Naive thymus-derived CD4-positive, alpha-beta T cell (primary cell): ENCODE results near the gene PRSS36. TPM values are rescaled to one million over a fixed set of nuclear protein-coding genes. Genes with fewer than 3 reads are reported as not detected.

Source experiments
- ATAC-seq: fragments of 150-1000 bp; cut with Tn5 transposase; 2 replicates; pipeline ENCODE4 v1.10.0; 2021; ENCODE audit warnings: mild to moderate bottlenecking, moderate library complexity
- CTCF ChIA-PET: fragments of 350-600 bp; sonication (Branson Sonifier 250); formaldehyde crosslinking; loops from one replicate; lab custom pipeline; 2021; ENCODE audit warnings: antibody characterized with exemption; lab: Charles Lee
- POLR2A ChIA-PET: fragments of 350-600 bp; sonication (Branson Sonifier 250); formaldehyde crosslinking; loops from one replicate; lab custom pipeline; 2021; ENCODE audit warnings: antibody characterized with exemption, inconsistent platforms; lab: Charles Lee
- DNase-seq, 9 donors: peaks; one replicate each; pipeline versions ENCODE4 v3.0.0 to v3.0.0-alpha.2; 2020 to 2022; ENCODE audit warnings: mixed read lengths in 1 of 9
- H3K27ac ChIP-seq: one replicate; pipeline ENCODE4 v1.7.0; 2013; ENCODE audit warnings: mild to moderate bottlenecking, low read depth, low read length, moderate library complexity
- H3K27me3 ChIP-seq, 2 donors: one replicate each; pipeline ENCODE4 v1.7.0; 2013; ENCODE audit warnings: low read length in 2 of 2, mild to moderate bottlenecking in 2 of 2, moderate library complexity in 2 of 2; ENCODE audit not compliant: control insufficient read depth in 2 of 2, insufficient read depth in 2 of 2
- H3K36me3 ChIP-seq, 3 experiments: 1 replicate in 2 of 3; 2 replicates in 1 of 3; pipeline ENCODE4 v1.7.0; 2013; ENCODE audit warnings: low read length in 3 of 3, mild to moderate bottlenecking in 3 of 3, moderate library complexity in 1 of 3; ENCODE audit not compliant: insufficient read depth in 3 of 3, control insufficient read depth in 2 of 3
- H3K4me1 ChIP-seq, 2 donors: one replicate each; pipeline ENCODE4 v1.7.0; 2013; ENCODE audit warnings: low read length in 2 of 2, mild to moderate bottlenecking in 2 of 2, moderate library complexity in 1 of 2; ENCODE audit not compliant: control insufficient read depth in 2 of 2, insufficient read depth in 2 of 2
- H3K4me3 ChIP-seq: 2 replicates; pipeline ENCODE4 v1.7.0; 2013; ENCODE audit warnings: mild to moderate bottlenecking, low read length
- H3K9me3 ChIP-seq, 3 experiments: 1 replicate in 2 of 3; 2 replicates in 1 of 3; pipeline ENCODE4 v1.7.0; 2013; ENCODE audit warnings: low read length in 3 of 3; ENCODE audit not compliant: control insufficient read depth in 2 of 3
- H3K27ac Mint-ChIP-seq, 9 donors: one replicate each; pipeline ENCODE4 v1.8.0; 2020 to 2022; ENCODE audit warnings: mixed read lengths in 9 of 9, mild to moderate bottlenecking in 8 of 9, moderate library complexity in 5 of 9, inconsistent platforms in 2 of 9
- H3K27me3 Mint-ChIP-seq, 5 donors: one replicate each; pipeline ENCODE4 v1.8.0; 2021 to 2022; ENCODE audit warnings: mixed read lengths in 5 of 5, mild to moderate bottlenecking in 1 of 5
- H3K36me3 Mint-ChIP-seq, 5 donors: one replicate each; pipeline ENCODE4 v1.8.0; 2020 to 2022; ENCODE audit warnings: mixed read lengths in 5 of 5, mild to moderate bottlenecking in 3 of 5, inconsistent platforms in 1 of 5
- H3K4me1 Mint-ChIP-seq, 7 donors: one replicate each; pipeline ENCODE4 v1.8.0; 2020 to 2022; ENCODE audit warnings: mixed read lengths in 7 of 7, mild to moderate bottlenecking in 3 of 7, inconsistent platforms in 1 of 7
- H3K4me3 Mint-ChIP-seq, 10 donors: one replicate each; pipeline ENCODE4 v1.8.0; 2020 to 2022; ENCODE audit warnings: mild to moderate bottlenecking in 10 of 10, mixed read lengths in 10 of 10, moderate library complexity in 6 of 10, inconsistent platforms in 2 of 10
- H3K9me3 Mint-ChIP-seq, 11 donors: one replicate each; pipeline ENCODE4 v1.8.0; 2020 to 2022; ENCODE audit warnings: mixed read lengths in 11 of 11, mild to moderate bottlenecking in 4 of 11, inconsistent platforms in 1 of 11, moderate library complexity in 1 of 11
- intact Hi-C, 2 donors: fragments of 100-400 bp; cut with micrococcal nuclease; formaldehyde crosslinking; loops; one replicate each; pipeline ENCODE4 v1.15.1; 2023
- polyA plus RNA-seq, 2 donors: library from polyadenylated mRNA; unstranded; fragments of 300-500 nt; fragmentation: Illumina TruSeq; gene quantifications; one replicate each; pipeline ENCODE4 v1.2.3, GENCODE V29; 2021
- total RNA-seq, 6 experiments: library from RNA in 5 of 6; stranded (reverse) in 5 of 6; gene quantifications; 1 replicate in 5 of 6; 2 replicates in 1 of 6; pipeline ENCODE4 v1.2.3 and lab custom pipeline; 2021 to 2026

The PRSS36 gene
- total and polyA plus RNA-seq, 7 experiments from 2014 or later, result 0.13 to 2.9 (median 1.2) TPM

DNA sequence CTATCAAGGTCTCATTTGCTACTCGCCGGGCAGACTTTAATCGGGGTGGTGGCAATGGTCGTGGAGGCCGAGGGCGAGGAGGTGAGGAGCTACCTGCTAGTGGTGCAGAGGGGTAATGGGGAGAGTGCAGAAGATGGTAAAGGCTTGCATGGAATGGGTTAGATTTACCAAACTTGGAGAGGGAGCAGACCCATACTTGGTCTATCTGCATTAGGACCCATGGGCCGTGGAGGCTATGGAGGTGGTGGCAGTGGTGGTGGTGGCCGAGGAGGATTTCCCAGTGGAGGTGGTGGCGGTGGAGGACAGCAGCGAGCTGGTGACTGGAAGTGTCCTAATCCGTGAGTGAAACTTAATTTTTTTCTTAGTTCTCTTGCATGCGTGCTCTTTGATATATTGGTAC is 40.2 kb upstream of the PRSS36 start:
- Mint-ChIP-seq H3K36me3 (peaks cover 42 to 83% (median 72%) of the 10 kb centered on the region in 5 donors), H3K9me3 (peaks cover 0 to 5% (median 0%) of the 10 kb centered on the region in 11 donors), H3K4me1 (peaks cover 55 to 85% (median 78%) of the 10 kb centered on the region in 7 donors), H3K27me3 (no peaks in the 10 kb centered on the region), H3K27ac (peak overlapping the region; percentile 23 to 84 (median 70)), H3K4me3 (peak overlapping the region in 3 of 10 donors; percentile 15 to 59 (median 27))
- CTCF ChIA-PET, result interaction anchor here (1.3 kb wide), 1 partner anchor 13 kb away, joined by 3 read pairs; no protein-coding TSS in a partner anchor
- no peaks in the 10 kb centered on the region for H3K9me3 ChIP-seq
- H3K4me1 ChIP-seq, result peaks cover 25 to 37% of the 10 kb centered on the region in 2 donors
- POLR2A ChIA-PET, result interaction anchor here (0.6 to 2.6 kb wide), 8 partner anchors 10 to 263 kb away, joined by 3 to 26 read pairs (median 4); partner anchors contain the start of genes FUS and PYCARD
- intact Hi-C loops, result no loop called here
- DNase-seq (no peak), ATAC-seq (no peak)
- peaks cover 71 to 100% (median 88%) of the 10 kb centered on the region in 3 experiments for H3K36me3 ChIP-seq
- H3K4me3 ChIP-seq, result no peak overlapping the region
- no peak overlapping the region for H3K27ac ChIP-seq
- H3K27me3 ChIP-seq, result no peaks in the 10 kb centered on the region

DNA sequence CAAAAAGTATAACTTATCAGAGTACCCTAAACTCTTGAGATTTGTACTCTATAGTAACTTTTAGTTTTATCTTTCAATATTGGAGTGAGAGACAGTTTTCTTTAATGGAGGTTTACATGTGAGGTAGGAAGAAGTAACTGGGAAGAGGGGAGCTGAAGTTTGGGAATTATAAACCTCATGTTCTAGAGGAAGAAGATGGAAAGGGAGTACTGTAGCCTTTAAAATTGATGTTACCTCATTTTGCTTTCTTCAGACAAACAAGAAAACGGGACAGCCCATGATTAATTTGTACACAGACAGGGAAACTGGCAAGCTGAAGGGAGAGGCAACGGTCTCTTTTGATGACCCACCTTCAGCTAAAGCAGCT is 39.5 kb upstream of the PRSS36 start:
- H3K9me3 Mint-ChIP-seq, result peaks cover 0 to 8% (median 0%) of the 10 kb centered on the region in 11 donors
- peak overlapping the region in 3 of 10 donors; percentile 3 to 35 (median 30) for H3K4me3 Mint-ChIP-seq
- Histone ChIP-seq H3K27ac (no peak overlapping the region), H3K4me1 (peaks cover 26 to 43% of the 10 kb centered on the region in 2 donors), H3K9me3 (no peaks in the 10 kb centered on the region), H3K4me3 (no peak overlapping the region), H3K27me3 (no peaks in the 10 kb centered on the region), H3K36me3 (peaks cover 73 to 100% (median 83%) of the 10 kb centered on the region in 3 experiments)
- ChIA-PET POLR2A (interaction anchor here (0.6 to 2.6 kb wide), 7 partner anchors 10 to 264 kb away, joined by 3 to 26 read pairs (median 3); partner anchors contain the start of genes FUS and PYCARD), CTCF (interaction anchor here (1.3 kb wide), 1 partner anchor 12 kb away, joined by 3 read pairs; no protein-coding TSS in a partner anchor)
- H3K36me3 Mint-ChIP-seq, result peaks cover 42 to 85% (median 74%) of the 10 kb centered on the region in 5 donors
- DNase-seq, result no peak
- H3K4me1 Mint-ChIP-seq, result peaks cover 60 to 87% (median 81%) of the 10 kb centered on the region in 7 donors
- no peaks in the 10 kb centered on the region for H3K27me3 Mint-ChIP-seq
- H3K27ac Mint-ChIP-seq, result peak overlapping the region; percentile 11 to 89 (median 72)
- ATAC-seq, result no peak
- intact Hi-C loops, result loop anchor here in 1 of 2 donors (10.0 kb wide), 1 partner anchor 525 kb away; a partner anchor contains a TSS

DNA sequence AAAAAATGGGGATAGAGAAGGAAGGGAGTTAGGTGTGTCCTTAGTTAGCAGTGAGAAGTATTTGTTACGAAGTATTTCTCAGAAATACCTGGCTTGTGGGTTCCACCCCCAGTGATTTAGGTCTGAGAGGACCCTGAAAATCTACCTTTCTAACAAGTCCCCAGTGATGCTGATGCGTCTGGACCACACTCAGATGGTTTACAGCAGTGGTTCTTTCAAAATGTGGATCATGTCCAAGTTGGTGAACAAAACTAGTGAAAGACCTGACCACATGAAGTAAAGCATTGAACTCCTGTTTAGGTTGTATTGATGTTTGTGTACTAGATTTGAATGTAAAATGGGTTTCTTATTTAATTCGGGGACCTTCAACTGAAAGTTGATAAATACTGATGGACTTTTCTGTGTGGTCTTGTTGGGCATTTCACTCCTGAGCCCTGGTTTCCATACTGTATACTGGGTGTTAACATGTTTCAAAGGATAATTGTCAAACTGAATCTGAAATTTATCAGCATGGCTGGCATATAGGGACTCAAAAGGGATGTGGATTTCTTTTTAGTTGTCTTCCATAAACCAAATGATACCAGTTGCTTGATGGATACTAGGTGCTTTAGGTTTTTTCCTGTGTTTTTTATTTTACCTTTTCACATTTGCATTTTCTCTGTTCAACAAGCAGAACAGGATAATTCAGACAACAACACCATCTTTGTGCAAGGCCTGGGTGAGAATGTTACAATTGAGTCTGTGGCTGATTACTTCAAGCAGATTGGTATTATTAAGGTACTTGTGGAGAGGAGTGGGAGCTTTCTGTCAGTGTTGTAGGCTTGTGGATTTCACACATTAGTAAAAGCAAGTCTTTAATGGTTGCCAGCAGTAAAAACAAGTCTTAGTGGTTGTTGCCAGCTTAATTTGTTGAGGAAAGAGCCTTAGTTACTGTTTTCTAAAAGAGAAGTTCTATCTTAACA is 38.9 kb upstream of the PRSS36 start:
- no peaks in the 10 kb centered on the region for H3K27me3 ChIP-seq
- no peaks in the 10 kb centered on the region for H3K9me3 ChIP-seq
- no peak for DNase-seq
- no peak overlapping the region for H3K4me3 ChIP-seq
- H3K4me1 Mint-ChIP-seq, result peaks cover 63 to 91% (median 86%) of the 10 kb centered on the region in 7 donors
- peaks cover 31 to 48% of the 10 kb centered on the region in 2 donors for H3K4me1 ChIP-seq
- intact Hi-C loops, result loop anchor here in 1 of 2 donors (10.0 kb wide), 1 partner anchor 526 kb away; a partner anchor contains a TSS
- H3K4me3 Mint-ChIP-seq, result peak overlapping the region in 5 of 10 donors; percentile 14 to 57 (median 35)
- H3K27ac Mint-ChIP-seq, result peak overlapping the region; percentile 23 to 89 (median 72)
- peaks cover 0 to 8% (median 0%) of the 10 kb centered on the region in 11 donors for H3K9me3 Mint-ChIP-seq
- POLR2A ChIA-PET, result interaction anchor here (0.8 to 3.3 kb wide), 8 partner anchors 8 to 115 kb away, joined by 3 to 26 read pairs (median 8); partner anchors contain the start of genes FUS, PYCARD, ZNF646 and ZNF668
- peak; percentile 15 for ATAC-seq
- peaks cover 42 to 84% (median 79%) of the 10 kb centered on the region in 5 donors for H3K36me3 Mint-ChIP-seq
- CTCF ChIA-PET, result interaction anchor here (1.3 kb wide), 1 partner anchor 11 kb away, joined by 3 read pairs; no protein-coding TSS in a partner anchor
- peaks cover 77 to 99% (median 82%) of the 10 kb centered on the region in 3 experiments for H3K36me3 ChIP-seq
- H3K27ac ChIP-seq, result no peak overlapping the region
- no peaks in the 10 kb centered on the region for H3K27me3 Mint-ChIP-seq

DNA sequence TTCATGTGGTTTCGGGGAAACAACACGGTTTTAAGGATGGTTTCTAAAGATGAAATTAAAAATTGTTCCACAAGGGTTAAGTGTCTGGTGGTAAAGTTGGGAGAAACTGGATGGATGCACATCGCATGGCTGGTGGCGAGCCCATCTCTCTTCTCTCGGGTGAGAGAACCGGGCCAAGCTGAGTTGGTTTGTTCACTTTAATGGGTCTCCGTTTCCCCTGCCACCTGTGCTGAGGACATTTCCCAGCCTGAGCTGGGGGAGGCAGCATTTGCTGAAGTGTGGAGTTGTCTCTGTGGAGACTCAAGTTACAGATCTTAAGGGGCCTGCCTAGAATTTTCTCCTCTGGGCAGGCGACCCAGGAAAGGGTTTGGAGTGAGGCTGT is 37.9 kb upstream of the PRSS36 start:
- Histone ChIP-seq H3K27me3 (no peaks in the 10 kb centered on the region), H3K4me1 (peaks cover 40 to 57% of the 10 kb centered on the region in 2 donors), H3K4me3 (no peak overlapping the region), H3K9me3 (no peaks in the 10 kb centered on the region), H3K27ac (no peak overlapping the region), H3K36me3 (peaks cover 78 to 99% (median 82%) of the 10 kb centered on the region in 3 experiments)
- peaks cover 0 to 10% (median 0%) of the 10 kb centered on the region in 11 donors for H3K9me3 Mint-ChIP-seq
- DNase-seq, result no peak
- ChIA-PET POLR2A (interaction anchor here (0.7 to 3.3 kb wide), 6 partner anchors 9 to 114 kb away, joined by 3 to 19 read pairs (median 4); partner anchors contain the start of genes ZNF646 and ZNF668), CTCF (no interaction called here)
- peaks cover 40 to 86% (median 82%) of the 10 kb centered on the region in 5 donors for H3K36me3 Mint-ChIP-seq
- peaks cover 68 to 94% (median 90%) of the 10 kb centered on the region in 7 donors for H3K4me1 Mint-ChIP-seq
- ATAC-seq, result no peak
- intact Hi-C loops, result loop anchor here in 1 of 2 donors (10.0 kb wide), 1 partner anchor 527 kb away; a partner anchor contains a TSS
- peak overlapping the region in 7 of 9 donors; percentile 9 to 84 (median 72) for H3K27ac Mint-ChIP-seq
- no peaks in the 10 kb centered on the region for H3K27me3 Mint-ChIP-seq
- peak overlapping the region in 1 of 10 donors; percentile 23 for H3K4me3 Mint-ChIP-seq

DNA sequence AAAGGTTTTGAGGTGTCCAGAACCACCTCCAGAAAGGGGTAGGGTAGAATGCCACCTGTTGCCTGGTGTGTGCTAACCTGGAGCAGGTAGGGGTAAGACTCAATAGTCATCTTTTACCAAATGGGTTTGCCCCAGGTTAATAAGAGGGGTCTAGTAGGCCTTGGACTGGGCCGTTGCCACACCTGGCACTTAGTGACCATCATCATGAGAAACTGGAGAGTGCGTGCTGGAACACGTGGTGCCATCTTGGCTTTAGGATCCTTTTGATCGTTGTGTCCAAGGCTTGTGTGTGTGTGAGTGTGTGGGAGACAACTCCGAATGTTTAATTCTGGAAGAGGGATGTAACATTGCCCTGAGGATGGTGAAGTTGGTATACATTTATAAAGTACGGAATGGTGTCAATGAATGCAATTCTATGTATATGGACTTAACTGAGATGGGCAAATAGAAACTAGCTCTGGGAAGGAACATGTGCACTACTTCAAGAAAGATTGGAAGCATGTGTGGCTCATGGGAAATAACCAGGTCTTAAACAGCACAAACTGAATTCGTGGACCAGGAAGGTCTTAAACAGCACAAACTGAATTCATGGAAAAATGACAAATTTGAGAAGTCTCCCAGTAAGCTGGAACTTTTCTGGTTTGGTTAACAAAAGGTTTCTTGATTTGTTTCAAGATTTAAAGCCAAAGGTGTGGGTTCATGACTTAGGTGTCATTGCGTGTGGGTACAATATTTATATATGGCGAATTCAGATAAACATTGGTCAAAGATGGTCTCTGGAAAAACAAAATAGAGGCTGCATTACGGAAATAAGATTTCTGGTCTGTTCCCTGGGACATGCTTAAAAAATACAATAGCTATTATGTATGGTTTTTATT is 37.3 kb upstream of the PRSS36 start:
- Mint-ChIP-seq H3K27me3 (no peaks in the 10 kb centered on the region), H3K4me3 (peak overlapping the region in 8 of 10 donors; percentile 27 to 92 (median 65)), H3K36me3 (peaks cover 47 to 92% (median 88%) of the 10 kb centered on the region in 5 donors), H3K4me1 (peaks cover 75 to 99% (median 95%) of the 10 kb centered on the region in 7 donors), H3K9me3 (peaks cover 0 to 10% (median 0%) of the 10 kb centered on the region in 11 donors), H3K27ac (peak overlapping the region; percentile 11 to 90 (median 71))
- POLR2A ChIA-PET, result interaction anchor here (0.7 to 3.3 kb wide), 6 partner anchors 9 to 113 kb away, joined by 3 to 19 read pairs (median 4); partner anchors contain the start of genes ZNF646 and ZNF668
- CTCF ChIA-PET, result interaction anchor here (0.7 kb wide), 1 partner anchor 20 kb away, joined by 3 read pairs; no protein-coding TSS in a partner anchor
- peaks cover 47 to 63% of the 10 kb centered on the region in 2 donors for H3K4me1 ChIP-seq
- no peaks in the 10 kb centered on the region for H3K27me3 ChIP-seq
- H3K4me3 ChIP-seq, result no peak overlapping the region
- H3K36me3 ChIP-seq, result peaks cover 81 to 99% (median 82%) of the 10 kb centered on the region in 3 experiments
- no peaks in the 10 kb centered on the region for H3K9me3 ChIP-seq
- DNase-seq, result no peak
- no peak for ATAC-seq
- H3K27ac ChIP-seq, result no peak overlapping the region
- intact Hi-C loops, result loop anchor here in 1 of 2 donors (10.0 kb wide), 1 partner anchor 528 kb away; a partner anchor contains a TSS
